ENCODE data around the gene ADAMTS14. TPM values are rescaled to one million over a fixed set of nuclear protein-coding genes. Genes with fewer than 3 reads are reported as not detected.

ADAMTS14 gene
- total RNA-seq, 3 donors from 2014 or later = under 0.01 to 0.15 (median under 0.01) TPM

DNA sequence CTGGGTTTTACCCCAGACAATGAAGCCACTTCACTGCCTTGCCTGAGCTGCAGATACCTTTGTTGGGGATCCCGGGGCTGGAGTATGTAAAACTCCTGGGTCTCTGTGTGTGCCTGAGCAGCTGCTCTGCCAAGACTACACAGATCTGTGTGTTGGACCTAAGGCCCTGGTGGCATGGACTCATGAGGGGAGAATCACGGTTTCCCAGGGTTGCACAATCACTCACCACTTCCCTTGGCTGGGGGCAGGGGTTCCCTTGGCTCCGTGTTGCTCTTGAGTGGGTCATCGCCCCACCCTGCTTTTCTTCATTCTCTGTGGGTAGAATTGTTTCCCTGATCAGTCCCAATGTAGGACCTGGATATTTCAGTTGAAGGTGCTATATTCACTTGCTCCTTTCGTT is 126.8 kb downstream of the ADAMTS14 start:
- no peaks in the 10 kb centered on the region for H3K4me1 ChIP-seq
- intact Hi-C loops (cut with DNase I; ENCODE audit: low total_unique reads) = no loop called here
- TF ChIP-seq CTCF (IDR thresholded peaks at IDR 0.05) (no peak), POLR2A (IDR thresholded peaks at IDR 0.05) (no peak), POLR2AphosphoS5 (IDR thresholded peaks at IDR 0.05) (no peak)
- no peaks in the 10 kb centered on the region for H3K36me3 ChIP-seq
- H3K27me3 ChIP-seq = no peaks in the 10 kb centered on the region
- DNase-seq (ENCODE audit: low spot score in 2 of 2) = no peak
- no peaks in the 10 kb centered on the region for H3K9me3 ChIP-seq
- H3K27ac ChIP-seq = no peak overlapping the region
- no peak overlapping the region for H3K4me3 ChIP-seq

DNA sequence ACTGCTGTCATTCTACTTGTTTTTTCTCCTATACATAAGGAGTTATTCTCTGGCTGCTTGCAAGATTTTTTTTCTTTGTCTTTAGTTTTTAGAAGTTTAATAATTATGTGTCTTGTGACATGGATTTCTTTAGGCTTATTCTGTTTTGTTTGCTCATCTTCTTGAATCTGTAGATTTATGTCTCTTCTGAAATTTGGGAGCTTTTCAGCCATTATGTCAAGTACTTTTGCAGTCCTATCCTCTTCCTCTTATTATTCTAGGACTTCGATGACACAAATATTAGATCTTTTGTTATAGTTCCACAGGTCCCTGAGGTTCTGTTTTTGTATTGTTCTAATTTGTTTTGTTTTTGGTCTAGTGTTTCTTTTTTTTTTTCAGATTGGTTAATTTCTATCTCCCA is 129.5 kb downstream of the ADAMTS14 start:
- no peaks in the 10 kb centered on the region for H3K4me1 ChIP-seq
- H3K4me3 ChIP-seq = no peak overlapping the region
- no peaks in the 10 kb centered on the region for H3K27me3 ChIP-seq
- H3K27ac ChIP-seq = no peak overlapping the region
- no peaks in the 10 kb centered on the region for H3K9me3 ChIP-seq
- no peaks in the 10 kb centered on the region for H3K36me3 ChIP-seq
- intact Hi-C loops (cut with DNase I; ENCODE audit: low total_unique reads) = loop anchor here (5.0 kb wide), 1 partner anchor 650 kb away; no protein-coding TSS in a partner anchor
- no peak for DNase-seq (ENCODE audit: low spot score in 2 of 2)
- TF ChIP-seq POLR2A (IDR thresholded peaks at IDR 0.05) (no peak), POLR2AphosphoS5 (IDR thresholded peaks at IDR 0.05) (no peak), CTCF (IDR thresholded peaks at IDR 0.05) (no peak)

DNA sequence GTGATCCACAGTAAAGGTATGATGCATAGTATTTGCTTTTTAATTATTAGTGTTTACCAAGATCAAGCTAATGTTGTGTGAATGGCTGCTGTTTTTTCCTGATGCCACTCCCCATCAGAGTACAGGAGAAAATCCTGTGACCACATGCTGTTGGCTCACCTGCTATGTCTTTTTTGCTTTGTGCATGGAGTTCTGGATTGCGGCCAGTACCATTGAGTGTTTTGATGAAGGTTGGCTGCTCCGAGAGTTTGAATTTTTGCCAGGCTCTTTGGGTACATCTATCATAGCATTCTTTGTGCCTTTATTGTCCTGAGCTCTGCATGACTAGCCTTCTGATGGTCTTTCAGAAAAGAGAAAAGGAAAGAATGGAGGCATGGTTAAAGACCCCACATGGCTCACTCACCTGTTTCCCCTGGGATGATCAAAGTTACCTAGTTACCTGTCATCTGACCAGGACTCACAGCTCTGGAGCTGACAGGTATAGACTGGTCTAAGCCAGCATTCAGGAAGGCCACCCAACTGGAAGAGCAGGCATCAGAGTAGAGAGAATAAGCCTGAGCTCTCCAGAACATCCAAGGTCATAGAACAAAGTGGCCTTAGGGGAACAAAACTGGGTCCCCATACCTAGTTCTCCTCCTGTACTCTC is 131.6 kb downstream of the ADAMTS14 start:
- Histone ChIP-seq H3K27me3 (no peaks in the 10 kb centered on the region), H3K27ac (peak overlapping the region; percentile 1 to 59), H3K4me1 (no peaks in the 10 kb centered on the region), H3K9me3 (no peaks in the 10 kb centered on the region), H3K4me3 (no peak overlapping the region), H3K36me3 (no peaks in the 10 kb centered on the region)
- TF ChIP-seq CTCF (IDR thresholded peaks at IDR 0.05) (no peak), POLR2AphosphoS5 (IDR thresholded peaks at IDR 0.05) (peak in 1 of 3 donors; percentile 65)
- intact Hi-C loops (cut with DNase I; ENCODE audit: low total_unique reads) = loop anchor here (5.0 kb wide), 1 partner anchor 652 kb away; no protein-coding TSS in a partner anchor
- DNase-seq (ENCODE audit: low spot score in 2 of 2) = peak in 1 of 2 donors; percentile 77

DNA sequence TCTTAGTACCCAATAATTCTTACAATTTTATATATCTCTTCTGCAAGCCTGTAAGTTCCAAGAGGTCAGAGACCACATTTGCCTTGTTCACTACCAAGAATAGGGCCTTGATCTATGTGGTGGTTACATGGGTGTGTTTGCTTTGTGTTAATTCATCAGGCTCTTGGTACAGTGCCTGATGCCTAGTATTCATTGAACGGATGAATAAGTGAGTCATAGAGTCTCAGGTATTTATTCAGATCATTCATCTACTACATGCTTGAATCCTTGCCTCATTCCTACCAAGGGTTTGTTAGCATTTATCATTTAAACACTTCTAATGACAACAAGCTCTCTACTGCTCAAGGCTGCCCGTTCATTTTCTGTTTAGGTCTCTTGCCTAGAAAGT is 132.1 kb downstream of the ADAMTS14 start:
- no peaks in the 10 kb centered on the region for H3K27me3 ChIP-seq
- H3K27ac ChIP-seq = peak overlapping the region; percentile 1 to 59
- H3K36me3 ChIP-seq = no peaks in the 10 kb centered on the region
- H3K4me1 ChIP-seq = no peaks in the 10 kb centered on the region
- no peak overlapping the region for H3K4me3 ChIP-seq
- TF ChIP-seq POLR2A (IDR thresholded peaks at IDR 0.05) = no peak
- no peak for TF ChIP-seq CTCF (IDR thresholded peaks at IDR 0.05)
- no peak for TF ChIP-seq POLR2AphosphoS5 (IDR thresholded peaks at IDR 0.05)
- intact Hi-C loops (cut with DNase I; ENCODE audit: low total_unique reads) = loop anchor here (5.0 kb wide), 1 partner anchor 652 kb away; no protein-coding TSS in a partner anchor
- no peak for DNase-seq (ENCODE audit: low spot score in 2 of 2)
- no peaks in the 10 kb centered on the region for H3K9me3 ChIP-seq

DNA sequence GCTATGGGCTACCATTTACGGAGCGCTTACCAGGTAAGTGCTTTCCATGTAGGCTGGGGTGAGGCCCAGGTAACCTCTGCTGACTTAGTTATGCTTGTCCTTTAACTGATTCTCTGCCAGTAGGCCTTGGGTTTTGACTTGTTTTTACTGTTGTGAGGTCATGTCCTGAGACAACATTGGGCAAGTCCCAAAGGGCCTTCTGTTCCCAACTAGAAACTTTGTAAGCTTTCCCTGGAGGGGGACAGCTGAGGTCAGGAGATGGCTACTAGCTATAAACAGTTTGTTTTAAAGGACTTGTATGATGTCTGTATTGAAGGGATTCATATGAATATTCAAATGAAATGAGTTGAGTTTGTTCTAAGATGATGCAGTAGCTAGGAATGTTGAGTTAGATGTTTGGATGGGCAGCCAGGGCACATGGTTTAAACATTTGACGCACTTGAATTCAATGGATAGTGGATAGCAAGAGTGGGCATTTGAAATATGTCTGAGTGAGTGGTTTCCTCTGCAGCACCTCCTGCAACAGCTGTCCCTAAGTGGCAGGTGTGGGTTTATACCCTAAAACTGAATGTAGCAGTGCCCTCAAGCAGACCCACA is 133.4 kb downstream of the ADAMTS14 start:
- intact Hi-C loops (cut with DNase I; ENCODE audit: low total_unique reads) = no loop called here
- TF ChIP-seq POLR2A (IDR thresholded peaks at IDR 0.05) = no peak
- no peak for TF ChIP-seq CTCF (IDR thresholded peaks at IDR 0.05)
- no peak for TF ChIP-seq POLR2AphosphoS5 (IDR thresholded peaks at IDR 0.05)
- peak overlapping the region in 1 of 2 donors; percentile 59 for H3K27ac ChIP-seq
- H3K36me3 ChIP-seq = no peaks in the 10 kb centered on the region
- no peak overlapping the region for H3K4me3 ChIP-seq
- DNase-seq (ENCODE audit: low spot score in 2 of 2) = no peak
- H3K27me3 ChIP-seq = no peaks in the 10 kb centered on the region
- no peaks in the 10 kb centered on the region for H3K4me1 ChIP-seq
- H3K9me3 ChIP-seq = no peaks in the 10 kb centered on the region
